IgD-negative memory B cell (primary cell): ENCODE measurements around the gene CCDC148. TPM values are rescaled to one million over a fixed set of nuclear protein-coding genes. Genes with fewer than 3 reads are reported as not detected.

Experiments used
- H3K27ac Mint-ChIP-seq, 3 donors: one replicate each; pipeline ENCODE4 v1.8.0; 2020 to 2022; ENCODE audit warnings: mild to moderate bottlenecking in 3 of 3, mixed read lengths in 3 of 3, moderate library complexity in 1 of 3
- H3K27me3 Mint-ChIP-seq: one replicate; pipeline ENCODE4 v1.8.0; 2021; ENCODE audit warnings: mixed read lengths
- H3K36me3 Mint-ChIP-seq: one replicate; pipeline ENCODE4 v1.8.0; 2020; ENCODE audit warnings: mild to moderate bottlenecking, mixed read lengths
- H3K4me1 Mint-ChIP-seq, 3 donors: one replicate each; pipeline ENCODE4 v1.8.0; 2020 to 2022; ENCODE audit warnings: mixed read lengths in 3 of 3, mild to moderate bottlenecking in 1 of 3
- H3K4me3 Mint-ChIP-seq, 4 donors: one replicate each; pipeline ENCODE4 v1.8.0; 2020 to 2022; ENCODE audit warnings: mild to moderate bottlenecking in 4 of 4, mixed read lengths in 4 of 4, moderate library complexity in 3 of 4
- H3K9me3 Mint-ChIP-seq, 3 donors: one replicate each; pipeline ENCODE4 v1.8.0; 2020 to 2021; ENCODE audit warnings: mixed read lengths in 3 of 3, mild to moderate bottlenecking in 1 of 3
- polyA plus RNA-seq: library from polyadenylated mRNA; unstranded; fragments of 300-500 nt; fragmentation: Illumina TruSeq; gene quantifications from one replicate; pipeline ENCODE4 v1.2.3, GENCODE V29; 2021

The CCDC148 gene
- polyA plus RNA-seq = not detected

DNA sequence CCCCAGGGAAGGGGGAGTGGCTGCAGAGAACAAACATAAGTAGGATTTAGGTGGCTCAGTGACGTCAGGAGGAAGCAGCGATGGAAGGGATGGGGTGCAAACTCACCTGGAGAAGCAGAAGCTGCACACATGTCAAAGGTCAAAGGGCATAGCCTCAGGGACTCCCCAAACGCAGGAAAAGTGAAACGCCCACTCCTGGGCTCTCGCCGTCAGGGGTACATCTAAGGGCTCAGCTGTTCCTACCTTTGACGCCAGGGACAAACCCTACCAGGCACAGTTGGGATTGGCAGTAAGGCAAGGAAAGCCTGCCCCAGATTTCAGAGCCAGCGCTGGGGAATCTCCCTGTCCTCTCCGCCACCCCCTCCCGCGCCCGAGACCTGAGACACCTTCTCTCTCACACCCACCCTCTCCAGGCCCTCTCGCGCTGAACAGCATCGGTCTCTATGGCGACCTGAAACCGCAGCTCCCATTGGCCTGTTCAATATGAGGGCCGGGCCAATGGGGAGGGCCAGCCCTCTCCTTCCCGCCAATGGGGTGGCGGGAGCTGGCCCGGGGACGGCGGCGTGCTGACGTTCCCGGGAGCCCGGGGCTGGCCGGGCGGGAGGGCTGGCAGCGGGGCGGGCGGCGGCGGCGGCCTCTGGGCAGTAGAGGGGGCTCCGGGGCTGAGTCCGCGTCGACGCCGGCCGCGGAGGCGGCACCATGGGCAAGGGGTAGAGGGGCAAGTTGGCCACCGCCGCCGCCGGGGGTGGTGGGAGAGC, at the start of gene CCDC148, which contains the start of gene PKP4:
Gene CCDC148, minus strand, starts transcription at position 445 of the 758 bp plus-strand sequence. Its CDS starts 314 bp downstream, at position 131.
Gene PKP4, plus strand, starts transcription at position 644 of the 758 bp plus-strand sequence. CDS start 76,233 bp downstream, outside the sequence.
- Mint-ChIP-seq H3K4me3 (peak within 1 kb of the TSS; percentile 89 to 97 (median 94)), H3K4me1 (peaks cover 12 to 17% (median 13%) of the 10 kb centered on the region in 3 donors), H3K27ac (peak within 1 kb of the TSS; percentile 83 to 92 (median 86)), H3K9me3 (no peaks in the 10 kb centered on the region), H3K27me3 (peaks cover 8% of the 10 kb centered on the region), H3K36me3 (peaks cover 3% of the 10 kb centered on the region)

DNA sequence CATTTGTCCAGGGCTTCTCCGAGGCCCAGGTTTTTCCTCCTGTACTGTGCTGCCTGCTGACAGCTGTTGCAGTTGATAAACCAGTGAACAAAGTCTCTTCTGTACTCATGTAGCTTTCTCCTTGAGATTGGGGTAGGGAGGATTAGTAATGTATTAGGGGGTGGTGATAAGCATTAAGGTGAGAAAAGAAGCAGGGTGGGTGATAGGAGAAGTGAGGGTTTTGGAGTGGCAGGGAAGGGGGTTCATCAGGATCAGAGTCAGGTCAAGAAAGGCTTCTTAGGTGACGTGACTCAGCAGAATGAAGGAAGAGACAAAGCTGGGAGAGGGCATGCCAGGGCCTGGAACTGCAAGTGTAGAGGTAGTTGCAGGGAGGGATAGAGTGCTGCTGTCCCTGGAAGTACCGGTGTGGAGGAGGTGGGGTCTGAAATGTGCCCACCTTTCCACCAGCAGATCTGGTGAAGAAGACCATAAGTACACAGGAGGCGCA, 48.9 kb upstream of the CCDC148 start:
- Mint-ChIP-seq H3K27me3 (no peaks in the 10 kb centered on the region), H3K4me1 (no peaks in the 10 kb centered on the region)

DNA sequence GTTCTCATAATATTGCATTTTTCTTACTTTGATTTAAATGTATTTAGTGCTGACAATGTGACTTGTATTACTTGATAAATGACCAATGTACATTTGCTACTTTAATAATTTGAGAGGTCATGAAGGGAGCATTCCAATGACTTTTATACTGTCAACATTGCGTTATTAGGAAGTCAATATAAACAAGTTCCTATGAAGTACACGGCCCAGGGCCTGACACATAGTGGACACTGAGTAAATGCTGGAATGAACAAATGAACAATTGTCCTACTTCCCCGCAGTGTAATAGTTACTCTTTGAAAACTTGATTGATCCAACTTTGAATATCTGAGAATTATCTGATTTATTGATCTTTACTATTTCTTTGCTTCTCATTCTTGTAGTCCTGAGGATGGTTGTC, 47.5 kb upstream of the CCDC148 start:
- Mint-ChIP-seq H3K4me3 (no peak overlapping the region), H3K4me1 (no peaks in the 10 kb centered on the region), H3K9me3 (no peaks in the 10 kb centered on the region), H3K27me3 (no peaks in the 10 kb centered on the region), H3K36me3 (no peaks in the 10 kb centered on the region), H3K27ac (no peak overlapping the region)

More for the DNA sequence above, 48.9 kb upstream of the CCDC148 start:
- Mint-ChIP-seq H3K27ac (peak overlapping the region in 1 of 3 donors; percentile 13), H3K36me3 (no peaks in the 10 kb centered on the region), H3K9me3 (no peaks in the 10 kb centered on the region), H3K4me3 (no peak overlapping the region)

DNA sequence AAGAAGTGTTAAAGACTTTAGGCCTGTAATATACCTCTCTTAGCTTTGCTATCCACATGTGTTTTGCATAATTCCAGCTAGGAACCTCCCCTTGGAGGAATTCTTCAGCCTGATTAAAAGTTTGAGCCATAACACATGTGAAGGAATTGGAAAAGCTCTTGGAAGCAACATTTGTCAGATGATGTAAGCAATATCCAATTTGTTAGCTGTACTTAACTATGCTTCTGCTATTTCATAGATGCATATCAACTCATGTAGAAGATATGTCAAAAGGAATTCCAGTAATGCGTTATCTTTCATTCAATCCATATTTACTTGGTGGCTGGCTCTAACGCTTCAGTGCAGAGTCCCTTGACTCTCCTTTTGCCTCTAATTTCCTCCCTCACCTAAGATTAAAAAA, 46.4 kb upstream of the CCDC148 start:
- Mint-ChIP-seq H3K27me3 (no peaks in the 10 kb centered on the region), H3K4me1 (no peaks in the 10 kb centered on the region), H3K36me3 (no peaks in the 10 kb centered on the region), H3K4me3 (no peak overlapping the region), H3K9me3 (no peaks in the 10 kb centered on the region), H3K27ac (no peak overlapping the region)

DNA sequence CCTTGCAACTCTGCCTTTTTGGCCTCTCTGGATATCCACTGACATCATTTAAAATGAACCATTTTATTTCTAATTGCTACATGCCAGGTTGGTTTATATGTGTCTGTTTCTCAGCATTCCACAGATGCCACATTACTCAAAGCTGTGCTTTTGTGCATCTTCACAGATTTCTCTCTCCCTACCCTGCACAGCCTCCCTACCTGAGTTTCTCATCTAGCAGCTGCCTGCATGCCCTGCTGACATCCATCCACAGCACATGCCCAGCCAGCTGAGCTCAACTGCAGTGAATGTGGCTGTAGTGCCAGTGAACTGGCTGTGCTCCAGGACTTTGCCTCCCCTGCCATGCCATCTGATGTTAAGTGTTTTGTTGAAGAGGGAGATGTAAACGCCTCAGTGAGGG, 44.7 kb upstream of the CCDC148 start:
- Mint-ChIP-seq H3K4me1 (no peaks in the 10 kb centered on the region), H3K9me3 (peaks cover 0 to 2% (median 0%) of the 10 kb centered on the region in 3 donors), H3K36me3 (no peaks in the 10 kb centered on the region), H3K27me3 (no peaks in the 10 kb centered on the region), H3K27ac (no peak overlapping the region), H3K4me3 (no peak overlapping the region)

DNA sequence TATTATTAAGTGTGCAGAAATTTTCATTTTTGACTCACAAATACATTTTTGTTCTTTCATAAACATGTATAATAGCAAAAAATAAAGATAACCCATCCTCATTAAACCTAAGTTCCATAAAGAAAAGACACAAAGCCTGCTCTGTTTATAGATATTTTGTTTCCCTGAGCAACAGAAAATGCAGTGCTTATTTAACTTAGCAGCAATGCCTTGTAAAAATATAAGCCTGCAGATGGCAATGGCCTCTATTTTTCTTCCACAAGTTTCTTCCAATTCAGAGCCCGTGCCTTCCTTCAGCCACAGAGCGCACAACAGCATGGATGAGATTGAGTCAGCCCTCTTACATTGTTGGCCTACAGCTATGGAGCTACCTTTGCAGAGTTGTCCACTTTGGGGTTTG, 43.8 kb upstream of the CCDC148 start:
- no peaks in the 10 kb centered on the region for H3K36me3 Mint-ChIP-seq
- H3K9me3 Mint-ChIP-seq = peaks cover 0 to 2% (median 0%) of the 10 kb centered on the region in 3 donors
- no peaks in the 10 kb centered on the region for H3K4me1 Mint-ChIP-seq
- H3K27ac Mint-ChIP-seq = no peak overlapping the region
- no peak overlapping the region for H3K4me3 Mint-ChIP-seq
- H3K27me3 Mint-ChIP-seq = no peaks in the 10 kb centered on the region

DNA sequence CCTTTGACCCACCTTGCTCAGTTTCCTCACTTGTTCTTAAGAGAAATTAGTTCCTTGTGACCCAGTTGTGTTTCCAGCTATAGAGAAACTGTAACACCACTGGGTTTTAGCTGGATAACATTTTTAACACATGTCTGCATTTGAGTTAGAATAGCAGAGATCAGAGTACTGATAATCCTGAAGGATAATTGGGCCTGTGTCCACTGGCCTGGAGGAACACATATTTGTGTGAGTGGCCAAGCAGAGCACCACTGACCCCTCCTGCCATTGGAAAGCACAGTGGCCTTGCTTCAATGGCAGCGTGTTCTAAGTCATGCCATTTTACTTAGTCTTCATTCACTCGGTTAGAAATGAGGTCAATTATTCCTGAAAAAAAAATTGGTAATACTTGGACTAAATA, 42.8 kb upstream of the CCDC148 start:
- H3K4me3 Mint-ChIP-seq = no peak overlapping the region
- H3K36me3 Mint-ChIP-seq = no peaks in the 10 kb centered on the region
- H3K27ac Mint-ChIP-seq = no peak overlapping the region
- H3K4me1 Mint-ChIP-seq = no peaks in the 10 kb centered on the region
- H3K9me3 Mint-ChIP-seq = peaks cover 0 to 2% (median 0%) of the 10 kb centered on the region in 3 donors
- no peaks in the 10 kb centered on the region for H3K27me3 Mint-ChIP-seq

DNA sequence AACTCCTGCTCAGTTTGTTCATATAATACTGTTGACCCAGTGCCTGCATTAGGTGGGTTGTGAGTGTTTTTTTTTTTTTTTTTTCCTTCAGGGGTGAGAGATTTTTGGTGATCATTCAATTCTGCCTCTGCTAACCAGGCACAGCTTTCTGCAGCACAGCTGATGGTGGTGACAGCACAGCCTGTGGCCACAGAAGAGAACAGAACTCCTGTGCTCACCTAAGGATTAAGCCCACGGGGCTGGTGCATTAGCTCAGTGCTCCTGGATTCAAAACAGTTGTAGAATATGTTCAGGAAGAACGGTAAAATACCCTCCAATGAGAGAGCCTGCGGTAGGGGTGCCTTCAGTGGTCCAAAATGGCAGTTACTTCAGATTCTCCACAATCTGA, 42.2 kb upstream of the CCDC148 start:
- Mint-ChIP-seq H3K4me3 (no peak overlapping the region), H3K36me3 (no peaks in the 10 kb centered on the region), H3K27ac (no peak overlapping the region)

DNA sequence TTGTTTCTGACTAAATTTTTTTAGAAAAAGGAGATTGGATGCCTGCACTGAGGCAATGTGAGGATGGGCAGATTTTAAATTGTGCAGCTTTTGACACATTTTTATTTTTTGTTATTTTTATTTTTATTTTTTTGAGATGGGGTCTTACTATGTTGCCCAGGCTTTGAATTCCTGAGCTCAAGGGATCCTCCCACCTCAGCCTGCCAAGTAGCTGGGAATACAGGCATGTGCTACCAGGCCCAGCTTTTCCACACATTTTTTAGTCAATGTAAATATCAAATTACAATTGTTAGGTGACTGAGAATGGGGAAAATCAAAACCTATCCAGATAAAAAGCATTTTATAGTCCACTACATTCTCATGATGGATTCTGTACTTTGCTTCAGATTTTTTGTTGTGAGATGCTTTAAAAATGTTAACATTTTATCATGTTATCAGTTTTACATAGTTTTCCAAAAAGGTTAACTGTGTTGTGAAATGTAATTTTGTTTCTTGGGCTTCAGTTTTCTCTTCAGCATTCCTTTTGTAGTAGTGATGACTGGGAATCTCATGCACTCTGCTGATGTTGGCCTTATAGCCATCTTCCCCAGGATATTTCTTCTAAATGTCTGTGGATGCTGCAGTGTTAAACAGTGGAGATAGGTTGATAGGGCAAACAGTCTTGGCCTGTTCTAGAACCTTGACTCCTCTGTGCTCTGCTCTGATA, 41.6 kb upstream of the CCDC148 start:
- no peaks in the 10 kb centered on the region for H3K36me3 Mint-ChIP-seq
- no peaks in the 10 kb centered on the region for H3K4me1 Mint-ChIP-seq
- H3K4me3 Mint-ChIP-seq = no peak overlapping the region
- no peaks in the 10 kb centered on the region for H3K27me3 Mint-ChIP-seq
- H3K27ac Mint-ChIP-seq = no peak overlapping the region
- H3K9me3 Mint-ChIP-seq = peaks cover 0 to 2% (median 0%) of the 10 kb centered on the region in 3 donors

More for the DNA sequence above, 42.2 kb upstream of the CCDC148 start:
- H3K4me1 Mint-ChIP-seq = no peaks in the 10 kb centered on the region
- no peaks in the 10 kb centered on the region for H3K27me3 Mint-ChIP-seq
- peaks cover 0 to 2% (median 0%) of the 10 kb centered on the region in 3 donors for H3K9me3 Mint-ChIP-seq

DNA sequence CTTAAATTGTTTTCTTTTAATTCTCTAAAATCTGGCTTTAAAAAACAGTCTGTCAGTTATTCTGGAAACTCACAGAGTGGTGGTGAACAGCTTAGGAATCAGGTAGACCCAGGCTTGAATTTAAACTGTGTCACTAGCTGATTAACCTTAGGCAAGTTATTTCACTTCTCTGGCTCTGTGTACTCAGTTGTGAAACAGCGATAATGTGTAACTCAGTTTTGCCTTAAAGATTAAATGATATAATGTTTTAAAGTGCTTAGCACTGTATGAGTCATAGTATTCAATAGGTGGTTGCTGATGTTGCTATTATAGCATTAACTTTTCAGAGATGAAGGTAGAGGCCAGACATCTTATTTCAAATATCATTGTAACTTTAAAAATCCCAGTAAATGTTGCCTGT, 40.9 kb upstream of the CCDC148 start:
- no peaks in the 10 kb centered on the region for H3K4me1 Mint-ChIP-seq
- H3K9me3 Mint-ChIP-seq = peaks cover 0 to 2% (median 0%) of the 10 kb centered on the region in 3 donors
- no peak overlapping the region for H3K4me3 Mint-ChIP-seq
- H3K27me3 Mint-ChIP-seq = no peaks in the 10 kb centered on the region
- no peak overlapping the region for H3K27ac Mint-ChIP-seq
- H3K36me3 Mint-ChIP-seq = no peaks in the 10 kb centered on the region

DNA sequence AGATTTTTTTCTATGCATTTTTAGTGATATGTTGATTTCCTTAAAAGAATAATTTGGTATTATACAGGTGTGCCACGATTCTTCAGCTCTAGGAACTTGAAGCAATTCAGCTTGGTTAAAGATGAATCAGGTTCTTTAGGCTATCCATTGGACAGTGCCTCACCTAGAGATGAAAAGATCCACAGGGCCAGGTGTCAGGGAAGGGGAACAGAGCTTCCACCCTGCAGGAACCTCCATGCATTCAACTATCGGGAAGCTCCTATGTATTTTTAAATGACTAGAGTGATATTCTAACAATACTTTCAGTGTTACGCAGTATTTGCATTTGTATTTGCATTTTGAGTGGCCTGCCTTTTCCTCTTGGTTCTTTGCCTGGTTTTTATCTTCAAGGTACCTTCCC, 40.4 kb upstream of the CCDC148 start:
- Mint-ChIP-seq H3K4me1 (no peaks in the 10 kb centered on the region), H3K9me3 (peaks cover 0 to 2% (median 0%) of the 10 kb centered on the region in 3 donors), H3K27me3 (no peaks in the 10 kb centered on the region), H3K4me3 (no peak overlapping the region), H3K36me3 (no peaks in the 10 kb centered on the region), H3K27ac (no peak overlapping the region)

DNA sequence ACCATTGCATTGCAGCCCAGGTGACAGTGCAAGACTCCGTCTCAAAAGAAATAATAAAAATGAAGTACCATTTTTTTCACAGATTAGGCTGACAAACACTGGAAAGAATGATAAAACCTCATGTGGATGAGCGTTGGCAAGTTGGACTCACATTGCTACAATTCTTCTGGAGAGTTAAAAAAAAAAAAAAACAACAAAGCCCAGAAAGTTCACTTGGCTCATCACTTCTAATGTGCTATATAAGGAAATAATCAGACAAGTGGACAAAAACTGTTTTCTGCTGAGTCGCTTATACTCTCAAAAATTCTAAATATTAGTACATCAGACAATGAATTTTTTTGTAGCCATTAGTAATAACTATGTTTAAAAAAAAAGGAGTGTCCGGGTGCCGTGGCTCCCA, 38.6 kb upstream of the CCDC148 start:
- no peaks in the 10 kb centered on the region for H3K4me1 Mint-ChIP-seq
- H3K36me3 Mint-ChIP-seq = no peaks in the 10 kb centered on the region
- H3K4me3 Mint-ChIP-seq = no peak overlapping the region
- H3K9me3 Mint-ChIP-seq = peaks cover 0 to 2% (median 0%) of the 10 kb centered on the region in 3 donors
- no peak overlapping the region for H3K27ac Mint-ChIP-seq
- no peaks in the 10 kb centered on the region for H3K27me3 Mint-ChIP-seq

DNA sequence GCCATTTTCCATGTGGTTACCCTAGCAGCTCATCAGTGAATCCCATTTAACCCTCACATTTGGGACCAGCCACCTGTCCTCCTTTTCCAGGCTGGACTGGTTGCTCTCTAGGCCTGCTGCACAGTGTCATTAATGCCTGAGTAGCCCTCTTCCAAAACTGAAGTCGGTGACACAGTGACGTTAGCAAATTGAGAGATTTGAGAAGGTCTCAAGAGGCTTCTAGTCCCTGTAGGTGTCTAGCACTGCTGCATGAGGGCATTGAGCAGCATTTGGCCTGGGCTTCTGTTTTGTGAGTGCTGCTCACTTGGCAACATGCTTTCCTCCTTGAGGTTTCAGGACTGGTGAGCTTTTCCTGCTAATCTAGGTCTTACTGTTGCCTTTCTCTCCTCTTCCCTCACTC, 36.9 kb upstream of the CCDC148 start:
- Mint-ChIP-seq H3K4me1 (peaks cover 0 to 1% (median 0%) of the 10 kb centered on the region in 3 donors), H3K27me3 (no peaks in the 10 kb centered on the region), H3K4me3 (no peak overlapping the region), H3K9me3 (peaks cover 0 to 2% (median 0%) of the 10 kb centered on the region in 3 donors), H3K36me3 (no peaks in the 10 kb centered on the region), H3K27ac (no peak overlapping the region)

DNA sequence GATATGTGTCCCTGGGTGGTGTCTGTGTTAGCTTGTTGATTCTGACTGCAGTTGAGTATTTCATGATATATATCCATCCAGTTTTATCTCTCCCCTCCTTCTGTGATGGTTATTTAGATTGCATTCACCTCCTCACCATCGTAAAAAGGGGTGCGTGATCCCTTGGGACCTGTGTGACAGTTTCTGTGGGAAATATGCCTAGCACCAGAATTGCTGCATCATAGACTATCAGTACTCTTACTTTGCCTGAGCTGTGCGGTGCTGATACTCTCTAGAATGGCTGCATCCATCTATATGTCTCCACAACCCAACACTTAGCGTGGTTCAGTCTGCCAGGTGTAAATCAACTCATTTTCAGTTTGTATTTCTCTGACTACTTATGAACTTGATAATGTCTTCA, 34.5 kb upstream of the CCDC148 start:
- H3K4me1 Mint-ChIP-seq = peaks cover 0 to 1% (median 0%) of the 10 kb centered on the region in 3 donors
- H3K27me3 Mint-ChIP-seq = no peaks in the 10 kb centered on the region
- no peaks in the 10 kb centered on the region for H3K36me3 Mint-ChIP-seq
- H3K4me3 Mint-ChIP-seq = no peak overlapping the region
- no peak overlapping the region for H3K27ac Mint-ChIP-seq
- H3K9me3 Mint-ChIP-seq = no peaks in the 10 kb centered on the region

DNA sequence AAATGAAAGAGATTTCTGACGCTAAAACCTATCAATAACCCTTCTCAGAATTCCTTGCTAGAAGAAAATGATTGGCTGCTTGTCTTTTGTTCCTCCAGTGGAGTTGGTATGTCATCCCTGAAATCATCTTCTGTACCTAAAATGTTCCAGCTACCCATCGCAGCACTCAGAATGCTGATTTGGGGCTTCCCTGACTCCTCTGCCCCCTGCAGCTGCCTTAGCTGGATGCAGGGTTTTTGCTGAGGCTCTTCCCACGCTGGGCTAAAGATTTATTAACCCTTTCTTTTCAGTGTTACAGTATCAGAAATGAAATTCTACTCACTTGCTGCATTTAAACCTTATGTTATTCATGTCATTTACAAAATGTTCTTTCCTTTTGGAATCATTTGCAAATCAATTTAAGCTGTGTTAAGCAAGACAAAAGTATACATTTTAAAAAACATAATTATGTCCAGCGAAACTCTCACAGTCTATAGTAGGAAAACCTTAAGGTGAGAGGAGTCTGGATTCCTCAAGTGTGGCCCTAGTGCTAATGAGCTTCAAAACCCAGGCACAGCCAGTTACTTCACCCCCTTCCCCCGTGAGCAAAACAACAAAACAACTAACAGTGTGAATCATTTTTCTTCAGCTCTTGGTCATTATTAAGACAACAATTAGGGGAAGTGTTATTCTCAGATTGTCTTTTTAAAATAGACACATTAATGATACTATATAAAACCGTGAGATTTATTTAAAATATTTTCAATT, 33.0 kb upstream of the CCDC148 start:
- no peaks in the 10 kb centered on the region for H3K27me3 Mint-ChIP-seq
- H3K4me1 Mint-ChIP-seq = peaks cover 0 to 1% (median 0%) of the 10 kb centered on the region in 3 donors
- no peaks in the 10 kb centered on the region for H3K36me3 Mint-ChIP-seq
- no peak overlapping the region for H3K27ac Mint-ChIP-seq
- peak overlapping the region in 1 of 4 donors; percentile 39 for H3K4me3 Mint-ChIP-seq
- H3K9me3 Mint-ChIP-seq = no peaks in the 10 kb centered on the region
